Natural killer cell treated with Interleukin-12 subunit alpha and Interleukin-12 subunit beta and Interleukin-15 and Interleukin-18, amount 100 ng/mL, for 72 hours (primary cell): ENCODE results near the gene GSK3B. TPM values are rescaled to one million over a fixed set of nuclear protein-coding genes. Genes with fewer than 3 reads are reported as not detected.

Experiments
- ATAC-seq, 2 donors: fragments of 150-1000 bp; cut with Tn5 transposase in 1 of 2; sonication (Bioruptor Pico), chemical (Tn5 transposase) in 1 of 2; 2 replicates each; pipeline ENCODE4 v1.10.0; 2021
- DNase-seq: peaks from one replicate; pipeline ENCODE4 v3.0.0; 2022; ENCODE audit warnings: low spot score
- H3K27ac Mint-ChIP-seq, 2 donors: 1 replicate in 1 of 2; 2 replicates in 1 of 2; pipeline ENCODE4 v1.8.0; 2022; ENCODE audit warnings: mixed read lengths in 2 of 2, mild to moderate bottlenecking in 1 of 2, moderate library complexity in 1 of 2
- H3K27me3 Mint-ChIP-seq, 2 donors: 1 replicate in 1 of 2; 2 replicates in 1 of 2; pipeline ENCODE4 v1.8.0; 2022; ENCODE audit warnings: mixed read lengths in 2 of 2
- H3K36me3 Mint-ChIP-seq: one replicate; pipeline ENCODE4 v1.8.0; 2022; ENCODE audit warnings: mixed read lengths
- H3K4me1 Mint-ChIP-seq, 2 donors: 1 replicate in 1 of 2; 2 replicates in 1 of 2; pipeline ENCODE4 v1.8.0; 2022; ENCODE audit warnings: low read depth in 2 of 2, mixed read lengths in 2 of 2, mild to moderate bottlenecking in 1 of 2
- H3K4me3 Mint-ChIP-seq: one replicate; pipeline ENCODE4 v1.8.0; 2022; ENCODE audit warnings: mixed read lengths
- H3K9me3 Mint-ChIP-seq: 2 replicates; pipeline ENCODE4 v1.8.0; 2022; ENCODE audit warnings: mixed read lengths
- total RNA-seq, 2 donors: library from RNA; stranded (reverse); gene quantifications; one replicate each; pipeline ENCODE4 v1.2.3, GENCODE V29; 2022

The GSK3B gene
- total RNA-seq, 2 donors from 2014 or later, result 43.9 to 44.3 TPM

DNA sequence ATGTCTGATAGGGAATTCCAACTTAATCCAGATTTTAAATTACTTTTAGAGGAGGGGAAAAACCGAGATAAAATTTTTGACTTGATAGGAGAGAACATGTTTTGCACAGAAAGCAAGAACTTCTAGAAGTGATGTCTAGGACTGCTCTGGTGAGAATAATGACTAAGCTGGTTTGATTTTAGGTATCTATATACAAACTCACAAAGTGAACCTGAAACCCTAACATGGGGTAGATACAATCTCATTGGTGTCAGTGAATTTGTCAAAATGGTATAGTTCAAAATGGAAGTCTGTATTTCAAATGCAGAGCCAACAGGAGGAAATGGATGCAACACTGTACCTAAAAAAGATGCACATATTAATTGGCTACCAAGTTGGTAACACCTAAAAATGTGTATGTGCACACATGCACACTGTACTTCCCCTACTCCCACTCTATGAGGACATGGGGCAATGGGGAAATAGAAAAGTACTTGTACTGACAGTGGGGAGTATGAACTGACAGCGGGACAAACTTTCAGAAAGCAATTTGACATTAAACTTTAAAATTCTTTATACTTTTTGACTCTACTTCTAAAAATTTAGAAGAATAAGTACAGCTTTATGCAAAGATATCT, 259.4 kb downstream of the GSK3B start:
- no peak for DNase-seq
- Mint-ChIP-seq H3K27me3 (no peaks in the 10 kb centered on the region), H3K4me1 (peaks cover 5 to 15% of the 10 kb centered on the region in 2 donors), H3K36me3 (no peaks in the 10 kb centered on the region), H3K4me3 (no peak overlapping the region), H3K9me3 (no peaks in the 10 kb centered on the region), H3K27ac (peak overlapping the region in 1 of 2 donors; percentile 16)
- ATAC-seq, result no peak

DNA sequence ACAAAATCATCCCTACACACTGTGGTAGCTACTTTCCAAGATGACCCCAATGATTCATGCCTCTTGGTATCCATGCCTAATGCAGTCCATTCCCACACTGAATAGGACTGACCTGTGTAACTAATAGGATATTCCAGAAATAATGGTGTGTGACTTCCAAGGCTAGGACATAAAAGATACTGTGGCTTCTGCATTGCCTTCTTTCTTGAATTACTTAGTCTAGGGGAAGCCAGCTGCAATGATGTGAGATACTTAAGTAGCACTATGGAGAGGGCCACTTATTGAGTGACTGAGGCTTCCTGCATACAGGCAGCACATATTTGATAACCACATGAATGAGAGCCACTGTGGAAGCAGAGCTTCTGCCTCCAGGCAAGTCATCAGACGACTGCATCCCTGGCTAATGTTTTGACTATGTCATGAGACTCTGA, 262.3 kb downstream of the GSK3B start:
- DNase-seq (no peak), ATAC-seq (no peak)
- H3K36me3 Mint-ChIP-seq, result no peaks in the 10 kb centered on the region
- no peak overlapping the region for H3K27ac Mint-ChIP-seq
- H3K27me3 Mint-ChIP-seq, result no peaks in the 10 kb centered on the region
- H3K4me1 Mint-ChIP-seq, result peaks cover 11 to 21% of the 10 kb centered on the region in 2 donors
- H3K9me3 Mint-ChIP-seq, result no peaks in the 10 kb centered on the region
- no peak overlapping the region for H3K4me3 Mint-ChIP-seq

- Mint-ChIP-seq H3K36me3 (peaks cover 1% of the 10 kb centered on the region), H3K27me3 (no peaks in the 10 kb centered on the region), H3K4me1 (peaks cover 11 to 21% of the 10 kb centered on the region in 2 donors), H3K9me3 (no peaks in the 10 kb centered on the region), H3K27ac (no peak overlapping the region), H3K4me3 (no peak overlapping the region)
- DNase-seq (no peak), ATAC-seq (no peak)
These were observed 263.2 kb downstream of the GSK3B start for GRCh38 chr3:119831022-119831421.

DNA sequence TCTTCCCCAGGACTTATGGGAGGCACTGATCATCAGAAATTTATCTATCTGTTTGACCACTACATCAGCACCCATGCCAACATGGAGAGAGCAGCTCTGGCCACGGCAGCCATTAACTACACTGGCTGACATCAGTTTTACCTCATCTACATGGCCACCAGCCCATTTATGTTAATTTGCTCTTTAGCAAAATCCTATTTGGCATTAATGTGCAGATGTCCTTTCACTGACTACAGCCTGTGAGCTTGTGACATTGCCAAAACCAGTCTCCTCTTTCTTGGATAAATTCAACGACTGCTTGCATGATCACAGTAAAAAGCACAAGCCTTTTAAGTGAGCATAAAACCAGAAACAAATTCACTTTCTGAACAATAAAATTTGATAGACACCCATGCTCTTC, 264.8 kb downstream of the GSK3B start:
- Mint-ChIP-seq H3K27ac (no peak overlapping the region), H3K4me3 (no peak overlapping the region), H3K4me1 (peaks cover 6 to 17% of the 10 kb centered on the region in 2 donors), H3K9me3 (no peaks in the 10 kb centered on the region), H3K27me3 (no peaks in the 10 kb centered on the region), H3K36me3 (peaks cover 4% of the 10 kb centered on the region)
- DNase-seq (no peak), ATAC-seq (no peak)

GRCh38 chr3:119826711-119827608, 267.3 kb downstream of the GSK3B start:
- Mint-ChIP-seq H3K4me3 (no peak overlapping the region), H3K4me1 (peaks cover 6 to 10% of the 10 kb centered on the region in 2 donors), H3K27ac (peak overlapping the region in 1 of 2 donors; percentile 37), H3K36me3 (peaks cover 4% of the 10 kb centered on the region), H3K27me3 (no peaks in the 10 kb centered on the region), H3K9me3 (no peaks in the 10 kb centered on the region)
- ATAC-seq (no peak), DNase-seq (no peak)

DNA sequence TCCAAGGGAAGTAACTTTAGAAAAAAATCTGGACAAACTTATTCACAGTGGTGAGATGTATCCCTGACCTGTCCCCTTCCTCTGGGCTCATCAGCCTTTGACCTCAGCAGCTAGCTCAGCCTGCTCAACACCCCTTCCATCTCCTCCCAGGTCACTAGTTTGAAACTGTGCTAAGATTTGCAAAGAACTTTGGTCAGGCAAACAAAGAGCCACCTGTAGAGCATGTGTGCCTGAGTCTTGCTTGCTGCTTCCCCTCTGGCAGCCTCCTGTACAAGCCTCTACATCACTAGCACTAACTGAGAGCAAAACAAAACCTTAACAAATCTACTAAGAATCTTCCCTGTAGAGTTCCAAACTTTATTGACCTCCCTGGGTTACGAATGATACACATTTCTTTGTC, 268.4 kb downstream of the GSK3B start:
- Mint-ChIP-seq H3K36me3 (peaks cover 4% of the 10 kb centered on the region), H3K4me3 (no peak overlapping the region), H3K9me3 (no peaks in the 10 kb centered on the region), H3K27me3 (no peaks in the 10 kb centered on the region), H3K27ac (peak overlapping the region; percentile 26 to 30), H3K4me1 (peaks cover 6 to 12% of the 10 kb centered on the region in 2 donors)
- no peak for ATAC-seq
- no peak for DNase-seq

- Mint-ChIP-seq H3K36me3 (no peaks in the 10 kb centered on the region), H3K4me3 (no peak overlapping the region), H3K4me1 (peaks cover 0 to 2% of the 10 kb centered on the region in 2 donors), H3K9me3 (no peaks in the 10 kb centered on the region), H3K27ac (no peak overlapping the region), H3K27me3 (no peaks in the 10 kb centered on the region)
- DNase-seq (no peak), ATAC-seq (no peak)
These were observed 274.4 kb downstream of the GSK3B start for GRCh38 chr3:119819806-119820205.

GRCh38 chr3:119818937-119819336, 275.3 kb downstream of the GSK3B start:
- Mint-ChIP-seq H3K36me3 (no peaks in the 10 kb centered on the region), H3K27me3 (no peaks in the 10 kb centered on the region), H3K4me1 (peaks cover 0 to 2% of the 10 kb centered on the region in 2 donors), H3K9me3 (no peaks in the 10 kb centered on the region), H3K4me3 (no peak overlapping the region), H3K27ac (no peak overlapping the region)
- ATAC-seq (no peak), DNase-seq (no peak)

DNA sequence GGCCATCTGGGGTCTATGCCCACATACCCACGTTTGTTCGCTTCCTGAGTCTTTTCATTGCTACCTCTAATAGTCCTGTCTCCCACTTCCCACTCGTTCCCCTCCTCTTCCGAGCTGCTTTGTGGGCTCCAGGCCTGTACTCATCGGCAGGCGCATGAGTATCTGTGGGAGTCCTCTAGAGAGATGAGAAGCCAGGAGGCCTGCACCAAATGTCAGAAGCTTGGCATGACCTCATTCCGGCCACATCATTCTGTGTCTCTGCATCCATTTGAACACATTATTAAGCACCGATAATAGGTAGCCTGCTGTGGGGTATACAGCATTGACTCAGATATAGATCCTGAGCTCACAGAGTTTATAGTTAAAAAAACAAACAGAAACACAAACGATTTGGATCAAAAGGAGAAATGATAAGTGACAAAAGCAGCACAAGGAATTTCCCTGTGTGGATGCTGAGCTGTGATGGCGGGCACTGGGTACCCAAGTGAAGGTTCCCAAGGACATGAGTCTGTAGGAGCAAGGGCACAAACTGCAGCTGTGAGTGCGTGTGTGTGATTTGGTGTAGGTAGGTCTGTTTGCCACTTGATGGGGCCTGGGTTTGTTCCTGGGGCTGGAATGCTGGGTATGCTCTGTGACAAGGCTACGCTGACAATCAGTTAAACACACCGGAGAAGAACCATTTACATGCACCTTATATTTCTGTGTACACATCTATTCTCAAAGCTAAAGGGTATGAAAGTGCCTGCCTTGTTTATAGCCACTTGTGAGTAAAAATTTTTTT, 276.5 kb downstream of the GSK3B start:
- Mint-ChIP-seq H3K4me1 (peaks cover 0 to 2% of the 10 kb centered on the region in 2 donors), H3K27ac (no peak overlapping the region), H3K27me3 (no peaks in the 10 kb centered on the region), H3K36me3 (no peaks in the 10 kb centered on the region), H3K9me3 (no peaks in the 10 kb centered on the region), H3K4me3 (no peak overlapping the region)
- DNase-seq (no peak), ATAC-seq (no peak)

DNA sequence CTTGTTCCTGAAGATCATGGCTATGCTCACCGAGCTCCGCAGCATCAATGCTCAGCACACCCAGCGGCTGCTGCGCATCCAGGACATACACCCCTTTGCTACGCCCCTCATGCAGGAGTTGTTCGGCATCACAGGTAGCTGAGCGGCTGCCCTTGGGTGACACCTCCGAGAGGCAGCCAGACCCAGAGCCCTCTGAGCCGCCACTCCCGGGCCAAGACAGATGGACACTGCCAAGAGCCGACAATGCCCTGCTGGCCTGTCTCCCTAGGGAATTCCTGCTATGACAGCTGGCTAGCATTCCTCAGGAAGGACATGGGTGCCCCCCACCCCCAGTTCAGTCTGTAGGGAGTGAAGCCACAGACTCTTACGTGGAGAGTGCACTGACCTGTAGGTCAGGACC, 277.2 kb downstream of the GSK3B start:
- Mint-ChIP-seq H3K4me3 (no peak overlapping the region), H3K4me1 (peaks cover 0 to 4% of the 10 kb centered on the region in 2 donors), H3K36me3 (no peaks in the 10 kb centered on the region), H3K27ac (no peak overlapping the region), H3K27me3 (no peaks in the 10 kb centered on the region), H3K9me3 (no peaks in the 10 kb centered on the region)
- ATAC-seq (no peak), DNase-seq (no peak)

DNA sequence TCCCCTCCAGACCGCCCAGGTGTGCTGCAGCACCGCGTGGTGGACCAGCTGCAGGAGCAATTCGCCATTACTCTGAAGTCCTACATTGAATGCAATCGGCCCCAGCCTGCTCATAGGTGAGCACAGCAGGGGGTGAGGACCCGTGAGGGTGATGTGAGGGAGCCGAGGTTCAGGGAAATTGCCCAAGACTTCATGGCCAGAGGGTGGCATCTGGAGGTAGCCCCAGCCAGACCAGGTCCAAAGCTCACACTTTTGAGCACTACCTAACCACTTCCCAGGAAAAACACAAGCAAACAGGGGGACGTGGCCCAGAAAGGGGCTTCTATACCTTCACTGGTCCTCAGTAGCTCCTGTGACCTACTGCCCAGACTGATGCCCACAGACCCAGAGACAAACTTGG, 278.5 kb downstream of the GSK3B start:
- DNase-seq (no peak), ATAC-seq (no peak)
- Mint-ChIP-seq H3K36me3 (no peaks in the 10 kb centered on the region), H3K4me1 (peaks cover 2 to 4% of the 10 kb centered on the region in 2 donors), H3K27me3 (no peaks in the 10 kb centered on the region), H3K4me3 (no peak overlapping the region), H3K27ac (no peak overlapping the region), H3K9me3 (no peaks in the 10 kb centered on the region)

- no peaks in the 10 kb centered on the region for H3K9me3 Mint-ChIP-seq
- H3K4me3 Mint-ChIP-seq, result no peak overlapping the region
- peaks cover 12 to 13% of the 10 kb centered on the region in 2 donors for H3K4me1 Mint-ChIP-seq
- H3K27me3 Mint-ChIP-seq, result no peaks in the 10 kb centered on the region
- H3K36me3 Mint-ChIP-seq, result no peaks in the 10 kb centered on the region
- H3K27ac Mint-ChIP-seq, result no peak overlapping the region
- ATAC-seq, result no peak
- no peak for DNase-seq
These were observed 281.7 kb downstream of the GSK3B start for GRCh38 chr3:119812491-119813058.

- Mint-ChIP-seq H3K27me3 (peaks cover 0 to 1% of the 10 kb centered on the region in 2 donors), H3K27ac (peak overlapping the region; percentile 48 to 51), H3K4me1 (peaks cover 12 to 13% of the 10 kb centered on the region in 2 donors), H3K4me3 (peak overlapping the region; percentile 79), H3K9me3 (no peaks in the 10 kb centered on the region), H3K36me3 (no peaks in the 10 kb centered on the region)
- DNase-seq, result peak; percentile 65
- peak; percentile 73 to 83 for ATAC-seq
These were observed 284.2 kb downstream of the GSK3B start for GRCh38 chr3:119810018-119810435.
